Stimulated activated CD4-positive, alpha-beta T cell treated with anti-CD3 and anti-CD28 coated beads, Interleukin-15, amount 100 ng/mL, for 1 hour (primary cell): ENCODE results near the gene BOC.

Experiments
- DNase-seq, 2 donors: peaks; one replicate each; pipeline ENCODE4 v3.0.0-alpha.2; 2020; ENCODE audit warnings: low read depth in 1 of 2, low spot score in 1 of 2

Gene BOC

DNA sequence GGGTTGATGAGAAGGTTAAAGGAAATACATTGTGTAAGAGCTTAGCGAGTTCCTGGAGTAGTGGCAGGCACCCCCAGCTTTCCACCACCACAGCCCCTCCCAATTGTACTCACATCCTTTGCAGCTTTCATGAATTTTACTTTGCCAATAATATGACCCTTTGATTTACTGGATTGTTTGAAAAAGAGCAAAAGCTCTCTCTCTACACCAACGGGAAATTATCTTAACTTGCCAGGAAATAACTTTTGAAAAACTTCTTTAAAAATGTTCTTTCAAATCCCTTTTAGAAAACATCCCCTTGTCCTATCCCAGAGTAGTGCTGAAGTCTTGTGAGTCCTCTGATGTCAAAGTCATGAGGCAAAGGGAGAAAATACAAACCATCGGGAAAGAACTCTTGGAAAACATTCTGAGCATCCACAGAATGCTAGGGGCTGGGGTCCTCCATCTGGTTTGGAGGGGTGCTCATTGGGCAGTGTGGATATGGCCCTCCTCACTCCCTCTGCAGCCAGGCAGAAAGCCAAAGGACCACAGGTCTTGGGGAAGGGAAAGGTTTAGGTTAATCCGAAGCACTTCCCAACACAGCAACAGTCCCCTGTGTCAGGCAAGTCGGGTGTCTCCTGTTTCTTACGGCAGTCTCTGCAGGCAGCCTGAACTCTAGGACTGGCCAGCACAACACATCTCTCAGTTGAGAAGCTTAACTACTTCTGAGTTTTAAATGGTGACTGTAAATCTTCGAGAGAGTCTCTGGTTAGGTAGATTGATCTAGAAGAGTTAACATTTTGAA lies 36.5 kb downstream of the BOC start:
- no peak for DNase-seq

GRCh38 chr3:113249111-113249510 lies 37.8 kb downstream of the BOC start:
- DNase-seq, result no peak

GRCh38 chr3:113249601-113250000 lies 38.2 kb downstream of the BOC start:
- DNase-seq, result no peak

GRCh38 chr3:113250566-113250965 lies 39.2 kb downstream of the BOC start:
- DNase-seq, result no peak

DNA sequence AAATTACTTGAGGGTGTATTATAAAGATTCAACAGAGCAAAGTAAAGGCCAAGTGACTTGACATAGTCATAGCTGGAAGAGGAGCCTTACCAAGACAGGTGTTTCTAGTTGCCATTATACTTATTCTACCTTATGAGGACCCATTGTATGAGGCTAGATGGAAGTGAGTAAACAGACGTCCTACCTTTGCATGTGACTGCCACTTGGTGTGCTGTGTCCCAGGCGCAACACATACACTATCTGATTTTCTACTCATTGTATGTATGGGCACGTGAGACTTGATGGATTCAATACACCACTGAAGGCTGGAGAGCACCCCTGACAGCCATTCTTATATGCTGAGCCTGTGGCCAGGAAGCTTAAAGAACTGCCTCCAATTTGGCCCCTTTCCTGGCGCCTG lies 40.5 kb downstream of the BOC start:
- DNase-seq, result no peak

DNA sequence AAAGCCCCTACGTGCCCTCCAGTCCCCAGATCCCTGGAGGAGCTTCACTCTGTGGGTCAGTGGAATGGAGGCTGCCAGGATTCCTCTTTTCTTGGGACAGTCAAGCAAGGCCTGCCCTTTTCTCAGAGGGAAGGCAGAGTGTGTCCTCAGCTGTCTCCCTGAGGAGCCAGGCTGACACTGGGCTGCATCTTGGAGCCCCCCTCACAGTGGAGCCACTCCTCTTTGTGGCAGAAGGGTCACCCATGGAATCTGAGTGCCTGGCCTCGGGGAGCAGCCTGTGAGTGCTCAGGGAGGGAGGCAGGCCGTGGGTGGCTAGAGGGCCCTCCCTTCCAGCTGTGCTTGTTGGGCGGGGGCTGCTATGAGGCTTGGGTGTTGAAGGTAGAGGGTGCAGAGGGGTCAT lies 41.2 kb downstream of the BOC start:
- no peak for DNase-seq

DNA sequence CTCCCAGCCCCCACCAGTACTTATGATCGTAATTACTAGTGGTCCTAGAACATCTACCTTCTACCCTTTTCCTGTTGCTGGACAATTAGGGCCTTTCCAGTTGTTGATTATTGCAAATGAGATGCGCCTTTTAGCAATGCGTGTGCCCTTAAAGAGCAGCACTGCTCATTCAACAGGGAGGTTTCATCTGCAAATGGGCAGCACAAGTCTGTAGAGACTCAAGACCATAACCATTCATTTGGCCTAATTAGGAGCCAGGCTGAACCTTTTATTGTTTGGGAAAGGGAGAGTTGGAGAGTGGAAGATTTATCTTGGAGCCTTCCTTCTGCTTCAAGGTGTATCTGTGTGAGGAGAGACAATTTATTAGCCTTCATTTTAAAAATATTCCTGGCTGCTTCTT lies 42.3 kb downstream of the BOC start:
- no peak for DNase-seq

DNA sequence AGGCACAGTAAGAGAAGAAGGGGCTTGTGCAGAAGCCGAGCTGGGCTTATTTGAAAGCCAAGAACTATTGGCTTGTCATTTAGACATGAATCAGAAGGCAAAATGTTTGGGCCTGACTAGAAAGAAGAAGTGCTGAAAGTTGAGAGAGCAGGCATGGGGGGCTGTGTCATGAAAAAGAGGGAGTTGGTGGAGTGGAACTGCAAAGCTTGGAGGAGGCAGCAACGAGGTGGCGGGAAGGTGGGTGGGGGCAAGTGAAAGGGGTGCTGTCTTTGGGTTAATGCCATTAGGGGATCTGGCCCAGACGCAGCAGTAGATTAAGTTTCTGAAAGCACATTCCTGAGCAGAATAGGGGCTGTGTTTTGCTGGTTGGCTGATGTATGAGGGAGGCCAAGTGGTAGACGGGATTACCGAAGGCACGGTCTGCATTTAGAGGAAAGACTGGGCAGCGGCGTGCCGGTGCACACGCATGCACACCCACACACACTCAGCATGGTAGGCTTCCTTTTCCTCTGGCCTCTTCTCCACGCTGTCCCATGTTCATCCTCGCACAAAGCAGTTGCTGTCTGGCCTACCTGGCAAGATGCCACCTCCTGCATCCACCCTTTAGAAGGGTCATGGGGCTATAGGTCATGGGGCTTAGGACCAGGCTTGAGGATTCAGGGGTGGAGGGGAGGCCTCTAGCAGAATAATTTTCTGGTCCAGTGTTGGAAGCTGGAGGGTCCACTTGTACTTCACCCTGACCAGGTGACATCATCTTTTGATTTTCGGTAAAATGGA lies 43.0 kb downstream of the BOC start:
- DNase-seq, result no peak

DNA sequence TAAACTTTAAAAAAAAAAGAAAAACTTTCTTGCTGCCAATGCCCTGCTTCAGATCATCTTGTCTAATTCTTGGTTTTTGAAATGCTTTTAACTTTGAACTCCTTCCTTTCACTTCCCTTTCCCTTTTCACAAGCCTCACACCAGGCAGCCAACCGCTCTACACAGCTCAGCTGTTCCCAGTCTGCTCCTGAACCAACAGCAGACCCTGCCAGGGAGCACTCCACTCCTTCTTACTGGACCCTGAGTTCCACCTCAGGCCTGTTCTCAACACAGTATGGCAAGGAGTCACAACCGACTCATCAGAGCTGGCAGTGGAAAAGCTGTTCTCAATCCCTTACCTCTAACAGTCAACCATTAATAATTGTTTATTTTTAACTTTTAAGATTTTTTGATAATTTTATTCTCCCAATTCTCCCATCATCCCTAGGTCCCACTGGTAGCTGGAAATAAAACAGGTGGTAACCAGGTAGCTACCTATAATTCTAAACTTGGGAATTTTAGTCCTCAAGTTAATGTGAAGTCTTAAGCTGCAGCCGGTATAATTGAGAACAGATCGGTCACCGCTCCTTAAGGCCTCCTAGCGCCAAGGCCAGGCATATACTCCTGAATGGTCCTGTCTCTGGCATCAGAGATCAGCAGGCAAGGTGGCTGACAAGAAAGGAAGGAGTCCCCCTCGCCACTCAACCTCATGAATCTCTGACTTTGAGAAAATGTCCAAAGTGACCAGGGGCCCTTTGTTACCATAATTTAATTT lies 43.9 kb downstream of the BOC start:
- DNase-seq, result no peak

- DNase-seq, result no peak
Measured at GRCh38 chr3:113255854-113256615, 44.7 kb downstream of the BOC start.

GRCh38 chr3:113258361-113258760 lies 47.0 kb downstream of the BOC start:
- no peak for DNase-seq

DNA sequence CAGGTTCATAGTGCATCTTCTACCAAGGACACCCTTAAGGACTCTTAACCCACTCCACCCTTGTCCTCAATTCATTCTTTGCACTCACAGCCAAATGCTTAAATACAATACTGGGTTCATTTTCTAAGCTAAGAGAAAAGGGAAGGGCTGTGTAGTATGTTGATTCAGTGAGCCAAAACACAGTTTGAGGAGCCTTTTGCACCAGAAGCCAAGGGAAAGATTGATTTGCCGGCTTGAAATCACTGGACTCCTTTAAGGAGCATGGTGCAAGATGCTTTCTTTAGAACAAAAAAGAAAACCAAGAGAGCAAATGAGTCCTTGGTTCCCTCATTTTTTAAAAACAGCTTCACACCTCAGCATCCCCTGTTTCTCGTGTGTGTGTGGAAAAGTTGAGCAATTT lies 47.8 kb downstream of the BOC start:
- DNase-seq, result no peak

GRCh38 chr3:113261063-113261625 lies 49.8 kb downstream of the BOC start:
- DNase-seq, result no peak

GRCh38 chr3:113261626-113262303 lies 50.4 kb downstream of the BOC start:
- no peak for DNase-seq

DNA sequence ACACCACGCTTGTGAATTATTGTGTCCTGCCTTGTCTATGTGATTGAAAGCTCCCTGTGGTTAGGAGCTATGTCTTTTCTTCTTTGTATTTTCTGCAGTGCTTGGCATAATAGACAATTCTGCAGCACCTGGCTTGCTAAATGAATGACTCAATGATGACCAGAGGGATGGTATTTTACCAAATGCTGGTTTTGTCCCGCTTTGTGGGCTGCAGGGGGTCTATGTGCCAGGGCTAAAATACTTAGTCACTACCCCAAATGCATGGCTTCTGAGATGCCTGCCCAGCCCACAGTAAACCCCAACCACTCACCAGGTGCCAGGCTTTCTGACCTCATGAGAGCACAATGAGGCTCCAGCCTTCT lies 50.9 kb downstream of the BOC start:
- DNase-seq, result no peak

DNA sequence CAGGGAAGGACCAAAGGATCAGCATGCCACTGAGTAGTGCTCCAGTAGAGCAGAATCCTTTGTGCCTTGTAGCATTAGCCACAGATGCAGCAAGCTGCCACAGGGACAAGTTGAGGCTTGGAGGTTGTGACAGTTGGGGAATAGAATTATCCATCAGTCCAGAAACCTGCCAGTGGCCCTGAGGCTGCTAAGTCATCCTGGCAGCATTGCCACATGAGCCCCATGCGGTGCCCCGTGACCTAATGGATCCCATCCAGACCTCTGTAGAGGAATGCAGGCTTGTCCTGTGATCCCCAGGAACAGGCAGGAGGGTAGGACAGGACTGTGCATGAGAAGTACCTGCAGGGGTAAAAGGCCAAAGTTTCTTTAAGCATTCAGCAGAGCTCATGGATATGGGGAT lies 51.7 kb downstream of the BOC start:
- DNase-seq, result no peak

GRCh38 chr3:113263778-113264177 lies 52.4 kb downstream of the BOC start:
- DNase-seq, result no peak

- no peak for DNase-seq
Measured at GRCh38 chr3:113264283-113265131, 53.1 kb downstream of the BOC start.

- no peak for DNase-seq
Measured at GRCh38 chr3:113265231-113265630, 53.9 kb downstream of the BOC start.
